Body of pancreas (tissue), 4 donors: Measurements from ENCODE around the gene DLG2.

Experiments
- CTCF ChIP-seq, 7 experiments: fragments of 450-650 bp in 4 of 7; fragments of 200-600 bp in 3 of 7; sonication (generic) in 3 of 7; IDR thresholded peaks; one replicate each; pipeline ENCODE4 v1.5.1; 2016 to 2019; ENCODE audit warnings: antibody characterized with exemption in 7 of 7
- POLR2A ChIP-seq, 3 donors: fragments of 450-650 bp; IDR thresholded peaks; one replicate each; pipeline ENCODE4 v1.6.1; 2016; ENCODE audit warnings: antibody characterized with exemption in 3 of 3, mild to moderate bottlenecking in 2 of 3

- no peak for TF ChIP-seq CTCF (IDR thresholded peaks at IDR 0.05)
- TF ChIP-seq POLR2A (IDR thresholded peaks at IDR 0.05): no peak
Observed at GRCh38 chr11:83923961-83924360, 1703.2 kb downstream of the DLG2 start.
